ENCODE results near the gene CDCP1.

- no peak for TF ChIP-seq CTCF (IDR thresholded peaks at IDR 0.05 in 4 of 5, conservative IDR thresholded peaks at IDR 0.05 in 1 of 5)
- no peak for TF ChIP-seq POLR2A (IDR thresholded peaks at IDR 0.05)
Observed at GRCh38 chr3:45064512-45065372, 81.4 kb downstream of the CDCP1 start.

All from gastrocnemius medialis (tissue), 4 donors.